HepG2 (cell line): Measurements from ENCODE around the gene CAB39. TPM values are rescaled to one million over a fixed set of nuclear protein-coding genes. Genes with fewer than 3 reads are reported as not detected.
A peak's percentile ranks its signal among the peaks of the same experiment; 100 is the strongest.

Source experiments
- ATRX ChIP-seq: sonication (generic); formaldehyde crosslinking; IDR thresholded peaks from 2 replicates; pipeline ENCODE4 v1.4.0; 2020; ENCODE audit warnings: missing genetic modification reagents, borderline replicate concordance
- CBX5 ChIP-seq: sonication (generic); formaldehyde crosslinking; IDR thresholded peaks from 2 replicates; pipeline ENCODE4 v1.4.0; 2020; ENCODE audit warnings: missing genetic modification reagents, borderline replicate concordance
- CENPBD1 ChIP-seq: sonication (generic); formaldehyde crosslinking; IDR thresholded peaks from 2 replicates; pipeline ENCODE4 v1.8.0; 2022; ENCODE audit warnings: missing genetic modification reagents, low read depth, mild to moderate bottlenecking, borderline replicate concordance
- CENPX ChIP-seq: sonication (generic); formaldehyde crosslinking; IDR thresholded peaks from 2 replicates; pipeline ENCODE4 v1.9.0; 2021; ENCODE audit warnings: mild to moderate bottlenecking, missing genetic modification reagents, moderate library complexity
- CREB3 ChIP-seq: sonication (generic); formaldehyde crosslinking; IDR thresholded peaks from 2 replicates; pipeline ENCODE4 v1.5.0; 2020; ENCODE audit warnings: missing genetic modification reagents
- FOXP1 ChIP-seq, 2 experiments: fragments of 450-650 bp in 1 of 2; IDR thresholded peaks; 2 replicates each; pipeline ENCODE4 v1.6.1; 2017 to 2018; ENCODE audit warnings: antibody characterized with exemption in 1 of 2
- IRX3 ChIP-seq: sonication (generic); formaldehyde crosslinking; IDR thresholded peaks from 2 replicates; pipeline ENCODE4 v1.8.1; 2023; ENCODE audit warnings: mild to moderate bottlenecking, low read depth, missing genetic modification reagents, borderline replicate concordance
- POLR2G ChIP-seq: fragments of 200-400 bp; formaldehyde crosslinking; IDR thresholded peaks from 2 replicates; pipeline ENCODE4 v1.6.1; 2018; ENCODE audit warnings: mild to moderate bottlenecking, low read depth, low read length, moderate library complexity
- SALL1 ChIP-seq: sonication (generic); formaldehyde crosslinking; IDR thresholded peaks from 2 replicates; pipeline ENCODE4 v1.8.0; 2022; ENCODE audit warnings: mild to moderate bottlenecking, missing genetic modification reagents
- SIN3A ChIP-seq: IDR thresholded peaks from 2 replicates; pipeline ENCODE4 v1.6.1; 2011; ENCODE audit warnings: low read depth, mild to moderate bottlenecking, control low read depth, low read length, borderline replicate concordance
- THAP7 ChIP-seq: sonication (generic); formaldehyde crosslinking; IDR thresholded peaks from 2 replicates; pipeline ENCODE4 v1.8.1; 2023; ENCODE audit warnings: mild to moderate bottlenecking, missing genetic modification reagents
- UBTF ChIP-seq: sonication (generic); formaldehyde crosslinking; IDR thresholded peaks from 2 replicates; pipeline ENCODE4 v1.4.0; 2020; ENCODE audit warnings: mild to moderate bottlenecking, missing genetic modification reagents
- ZBTB7A ChIP-seq: sonication (generic); formaldehyde crosslinking; IDR thresholded peaks from 2 replicates; pipeline ENCODE4 v1.8.0; 2022; ENCODE audit warnings: mild to moderate bottlenecking, missing genetic modification reagents
- ZC3H4 ChIP-seq: sonication (generic); formaldehyde crosslinking; IDR thresholded peaks from 2 replicates; pipeline ENCODE4 v1.4.0; 2020; ENCODE audit warnings: missing genetic modification reagents, borderline replicate concordance
- ZNF276 ChIP-seq: sonication (generic); formaldehyde crosslinking; IDR thresholded peaks from 2 replicates; pipeline ENCODE4 v1.4.0; 2020; ENCODE audit warnings: mild to moderate bottlenecking, low read depth, missing genetic modification reagents
- ZNF770 ChIP-seq: sonication (generic); formaldehyde crosslinking; IDR thresholded peaks from 2 replicates; pipeline ENCODE4 v1.5.0; 2020; ENCODE audit warnings: mild to moderate bottlenecking, missing genetic modification reagents
- ZSCAN25 ChIP-seq: sonication (generic); formaldehyde crosslinking; IDR thresholded peaks from 2 replicates; pipeline ENCODE4 v1.8.0; 2022; ENCODE audit warnings: mild to moderate bottlenecking, missing genetic modification reagents
- polyA plus RNA-seq, 8 experiments: library from polyadenylated mRNA; depleted of rRNA in 3 of 8; stranded (reverse) in 7 of 8; unstranded in 1 of 8; fragments of >200 nt; fragmentation: Illumina TruSeq in 4 of 8; extraction: Trizol in 4 of 8; gene quantifications; 2 replicates each; pipeline versions ENCODE4 v1.2.1 to v1.2.3, GENCODE V29; 2011 to 2016; ENCODE audit warnings: low read depth in 4 of 8, missing spikeins in 1 of 8, mixed read lengths in 1 of 8; ENCODE audit not compliant: insufficient read depth in 1 of 8
- total RNA-seq, 5 experiments: library from RNA; depleted of rRNA; stranded (reverse); fragments of >200 nt; fragmentation: Illumina TruSeq; extraction: Trizol; gene quantifications; 2 replicates each; pipeline ENCODE4 v1.2.3, GENCODE V29; 2016; ENCODE audit warnings: low read depth in 1 of 5

CAB39 gene
- total and polyA plus RNA-seq, 2 of the 13 experiments (the other 11 are each of a cell fraction or from before 2014, with no cell fraction given): 19.3 to 45.3 TPM

- TF ChIP-seq UBTF (CRISPR knock-in tag): peak; percentile 88
- TF ChIP-seq ZNF770 (CRISPR knock-in tag): peak; percentile 97
- no peak; the same call in 1 of the 2 replicates for TF ChIP-seq ZNF276
- TF ChIP-seq CREB3: no peak
- TF ChIP-seq CENPBD1 (CRISPR knock-in tag): no peak
- peak; percentile 53 for TF ChIP-seq SALL1 (CRISPR knock-in tag)
- peak; percentile 48; the same call in 1 of the 2 replicates for TF ChIP-seq ZSCAN25
- no peak for TF ChIP-seq ZBTB7A
- TF ChIP-seq FOXP1 (IDR thresholded peaks at IDR 0.05): no peak
- no peak for TF ChIP-seq FOXP1 (CRISPR knock-in tag; IDR thresholded peaks at IDR 0.05)
- TF ChIP-seq CENPX (CRISPR knock-in tag): no peak
- TF ChIP-seq POLR2G: peak; percentile 78
- TF ChIP-seq THAP7 (CRISPR knock-in tag): no peak; the same call in 1 of the 2 replicates
- TF ChIP-seq SIN3A: peak; percentile 67; the same call in 1 of the 2 replicates
- TF ChIP-seq ZC3H4 (CRISPR knock-in tag): no peak
- TF ChIP-seq CBX5 (CRISPR knock-in tag): no peak
- no peak for TF ChIP-seq ATRX (CRISPR knock-in tag)
- TF ChIP-seq IRX3 (CRISPR knock-in tag): no peak
Observed at GRCh38 chr2:230864605-230865306, 152.1 kb downstream of the CAB39 start, which contains the start of gene ITM2C (continued).
